ENCODE measurements around the gene ZKSCAN1. TPM values are rescaled to one million over a fixed set of nuclear protein-coding genes. Genes with fewer than 3 reads are reported as not detected.

Gene ZKSCAN1
- total and polyA plus RNA-seq, 2 donors (not counting 1 experiment from before 2014, with no cell fraction given) = 12.9 to 97.4 TPM

- no peak overlapping the region for H3K4me2 ChIP-seq (replicated peaks; ENCODE audit: low read depth, low read length, poor library complexity, severe bottlenecking)
- POLR2A ChIA-PET = no interaction called here
- no peak overlapping the region for H3K4me3 ChIP-seq (ENCODE audit: control extremely low read depth in 1 of 5, extremely low read depth in 1 of 5, insufficient read depth in 1 of 5, low read depth in 2 of 5, low read length in 4 of 5)
- no peak for TF ChIP-seq CTCF (IDR thresholded peaks at IDR 0.05)
- TF ChIP-seq EZH2 (IDR thresholded peaks at IDR 0.05; ENCODE audit: borderline replicate concordance, insufficient read depth, low read depth, low read length, poor library complexity, severe bottlenecking) = no peak
- DNase-seq = no peak
- Mint-ChIP-seq H3K4me1 (peaks cover 21% of the 10 kb centered on the region), H3K9me3 (ENCODE audit: insufficient read depth) (no peaks in the 10 kb centered on the region), H3K4me3 (no peak overlapping the region), H3K27ac (no peak overlapping the region), H3K27me3 (no peaks in the 10 kb centered on the region)
- CTCF ChIA-PET = interaction anchor here (1.3 kb wide), 1 partner anchor 27 kb away, joined by 3 read pairs; the partner anchor contains the start of gene ZSCAN21
- H4K20me1 ChIP-seq (ENCODE audit: control insufficient read depth, insufficient read depth, low read length, poor library complexity, severe bottlenecking) = peaks cover 6% of the 10 kb centered on the region
- peaks cover 12 to 22% of the 10 kb centered on the region in 2 experiments for H3K36me3 ChIP-seq (replicated peaks in 1 of 2; ENCODE audit: control extremely low read depth in 1 of 2, control insufficient read depth in 1 of 2, extremely low read depth in 1 of 2, insufficient read depth in 2 of 2, low read length in 1 of 2)
- intact Hi-C loops (cut with micrococcal nuclease) = no loop called here
- no peak overlapping the region for H3K27ac ChIP-seq (ENCODE audit: low read length in 2 of 2)
- no peaks in the 10 kb centered on the region for H3K9me3 ChIP-seq (ENCODE audit: control extremely low read depth in 1 of 3, control insufficient read depth in 2 of 3, insufficient read depth in 1 of 3, low read length in 2 of 3)
- H3K27me3 ChIP-seq (replicated peaks in 1 of 4; ENCODE audit: control extremely low read depth in 1 of 4, control insufficient read depth in 3 of 4, insufficient read depth in 4 of 4, low read length in 3 of 4) = no peaks in the 10 kb centered on the region
- no peak overlapping the region for H2AFZ ChIP-seq (ENCODE audit: insufficient read depth, low read depth, low read length, poor library complexity, severe bottlenecking)
- H3K79me2 ChIP-seq (ENCODE audit: control insufficient read depth, insufficient read depth, low read length) = peaks cover 63% of the 10 kb centered on the region
- H3K4me1 ChIP-seq (ENCODE audit: control insufficient read depth in 2 of 2, insufficient read depth in 2 of 2, low read length in 2 of 2) = peaks cover 0 to 3% of the 10 kb centered on the region in 2 donors
- 50% methylated on average over 2 of the region's 5 CpGs for WGBS (ENCODE audit: insufficient coverage)
- no peak for ATAC-seq (ENCODE audit: low read depth)
- H3K9ac ChIP-seq (ENCODE audit: low read length) = no peak overlapping the region
Observed at GRCh38 chr7:100022621-100023020, 7.2 kb downstream of the ZKSCAN1 start.

DNA sequence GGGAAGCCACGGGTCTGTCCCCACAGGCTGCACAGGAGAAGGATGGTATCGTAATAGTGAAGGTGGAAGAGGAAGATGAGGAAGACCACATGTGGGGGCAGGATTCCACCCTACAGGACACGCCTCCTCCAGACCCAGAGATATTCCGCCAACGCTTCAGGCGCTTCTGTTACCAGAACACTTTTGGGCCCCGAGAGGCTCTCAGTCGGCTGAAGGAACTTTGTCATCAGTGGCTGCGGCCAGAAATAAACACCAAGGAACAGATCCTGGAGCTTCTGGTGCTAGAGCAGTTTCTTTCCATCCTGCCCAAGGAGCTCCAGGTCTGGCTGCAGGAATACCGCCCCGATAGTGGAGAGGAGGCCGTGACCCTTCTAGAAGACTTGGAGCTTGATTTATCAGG lies 8.1 kb downstream of the ZKSCAN1 start:
- DNase-seq = no peak
- no peaks in the 10 kb centered on the region for H3K9me3 ChIP-seq (ENCODE audit: control extremely low read depth in 1 of 3, control insufficient read depth in 2 of 3, insufficient read depth in 1 of 3, low read length in 2 of 3)
- H3K4me3 ChIP-seq (ENCODE audit: control extremely low read depth in 1 of 5, extremely low read depth in 1 of 5, insufficient read depth in 1 of 5, low read depth in 2 of 5, low read length in 4 of 5) = no peak overlapping the region
- H3K4me2 ChIP-seq (replicated peaks; ENCODE audit: low read depth, low read length, poor library complexity, severe bottlenecking) = no peak overlapping the region
- no peak overlapping the region for H3K27ac ChIP-seq (ENCODE audit: low read length in 2 of 2)
- peaks cover 6% of the 10 kb centered on the region for H4K20me1 ChIP-seq (ENCODE audit: control insufficient read depth, insufficient read depth, low read length, poor library complexity, severe bottlenecking)
- H3K4me1 ChIP-seq (ENCODE audit: control insufficient read depth in 2 of 2, insufficient read depth in 2 of 2, low read length in 2 of 2) = no peaks in the 10 kb centered on the region
- no peak for TF ChIP-seq CTCF (IDR thresholded peaks at IDR 0.05)
- Mint-ChIP-seq H3K4me1 (peaks cover 15% of the 10 kb centered on the region), H3K27ac (no peak overlapping the region), H3K4me3 (no peak overlapping the region), H3K9me3 (ENCODE audit: insufficient read depth) (no peaks in the 10 kb centered on the region), H3K27me3 (no peaks in the 10 kb centered on the region)
- H2AFZ ChIP-seq (ENCODE audit: insufficient read depth, low read depth, low read length, poor library complexity, severe bottlenecking) = no peak overlapping the region
- ChIA-PET POLR2A (no interaction called here), CTCF (no interaction called here)
- H3K79me2 ChIP-seq (ENCODE audit: control insufficient read depth, insufficient read depth, low read length) = peaks cover 54% of the 10 kb centered on the region
- WGBS (ENCODE audit: insufficient coverage) = 99% methylated on average over 11 of the region's 12 CpGs
- no peak overlapping the region for H3K9ac ChIP-seq (ENCODE audit: low read length)
- intact Hi-C loops (cut with micrococcal nuclease) = no loop called here
- H3K36me3 ChIP-seq (replicated peaks in 1 of 2; ENCODE audit: control extremely low read depth in 1 of 2, control insufficient read depth in 1 of 2, extremely low read depth in 1 of 2, insufficient read depth in 2 of 2, low read length in 1 of 2) = peaks cover 12 to 22% of the 10 kb centered on the region in 2 experiments
- H3K27me3 ChIP-seq (replicated peaks in 1 of 4; ENCODE audit: control extremely low read depth in 1 of 4, control insufficient read depth in 3 of 4, insufficient read depth in 4 of 4, low read length in 3 of 4) = no peaks in the 10 kb centered on the region
- ATAC-seq (ENCODE audit: low read depth) = no peak

Data from B cell (primary cell).